HG02938 (cell line): Measurements from ENCODE around the gene NF2.

Source experiments
- ATAC-seq: cut with Tn5 transposase; IDR thresholded peaks from one replicate; pipeline ENCODE4 v1.9.1; 2021; ENCODE audit warnings: mild to moderate bottlenecking, moderate library complexity; ENCODE audit not compliant: unreplicated experiment

NF2 gene

GRCh38 chr22:29700900-29701154 lies 97.4 kb downstream of the NF2 start:
- no peak for ATAC-seq

GRCh38 chr22:29701155-29701999 lies 97.9 kb downstream of the NF2 start:
- no peak for ATAC-seq

- no peak for ATAC-seq
Measured at GRCh38 chr22:29702000-29702930, 98.8 kb downstream of the NF2 start.

GRCh38 chr22:29702931-29703501 lies 99.6 kb downstream of the NF2 start:
- no peak for ATAC-seq

GRCh38 chr22:29703569-29704195 lies 100.2 kb downstream of the NF2 start:
- ATAC-seq, result no peak

- no peak for ATAC-seq
Measured at GRCh38 chr22:29704528-29705285, 101.3 kb downstream of the NF2 start.

- no peak for ATAC-seq
Measured at GRCh38 chr22:29705651-29706050, 102.2 kb downstream of the NF2 start.

GRCh38 chr22:29706486-29706885 lies 103.1 kb downstream of the NF2 start:
- ATAC-seq, result no peak

GRCh38 chr22:29707010-29707409 lies 103.6 kb downstream of the NF2 start:
- ATAC-seq, result no peak

- ATAC-seq, result no peak
Measured at GRCh38 chr22:29707471-29707870, 104.0 kb downstream of the NF2 start.

GRCh38 chr22:29710193-29710592 lies 106.8 kb downstream of the NF2 start:
- ATAC-seq, result no peak

GRCh38 chr22:29710922-29711593 lies 107.6 kb downstream of the NF2 start:
- no peak for ATAC-seq

- no peak for ATAC-seq
Measured at GRCh38 chr22:29712119-29712518, 108.7 kb downstream of the NF2 start.

- no peak for ATAC-seq
Measured at GRCh38 chr22:29713156-29713727, 109.8 kb downstream of the NF2 start.

GRCh38 chr22:29715240-29715639 lies 111.8 kb downstream of the NF2 start:
- ATAC-seq, result no peak

- no peak for ATAC-seq
Measured at GRCh38 chr22:29715705-29716104, 112.3 kb downstream of the NF2 start.

GRCh38 chr22:29716814-29717545 lies 113.5 kb downstream of the NF2 start:
- no peak for ATAC-seq

GRCh38 chr22:29717789-29718188 lies 114.4 kb downstream of the NF2 start:
- no peak for ATAC-seq
